Thoracic aorta endothelial cell (primary cell): Measurements from ENCODE around the gene CDC42EP3. TPM values are rescaled to one million over a fixed set of nuclear protein-coding genes. Genes with fewer than 3 reads are reported as not detected.

Experiments
- total RNA-seq: library from RNA; depleted of rRNA; stranded (reverse); fragments of >200 nt; gene quantifications from 2 replicates; pipeline ENCODE4 v1.2.3, GENCODE V29; 2012

CDC42EP3 gene, protein sequence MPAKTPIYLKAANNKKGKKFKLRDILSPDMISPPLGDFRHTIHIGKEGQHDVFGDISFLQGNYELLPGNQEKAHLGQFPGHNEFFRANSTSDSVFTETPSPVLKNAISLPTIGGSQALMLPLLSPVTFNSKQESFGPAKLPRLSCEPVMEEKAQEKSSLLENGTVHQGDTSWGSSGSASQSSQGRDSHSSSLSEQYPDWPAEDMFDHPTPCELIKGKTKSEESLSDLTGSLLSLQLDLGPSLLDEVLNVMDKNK
- 114 and 157 TPM in 2 replicates for total RNA-seq

GRCh38 chr2:37671009-37671815, at the start of gene CDC42EP3:
CDC42EP3 (minus strand) TSS chr2:37671642; CDS start chr2:37646587, 25,055 bp downstream.

